Mammary epithelial cell (primary cell): Measurements from ENCODE around the gene TKT.

Source experiments
- CTCF ChIP-seq, 2 donors: IDR thresholded peaks in 1 of 2; conservative IDR thresholded peaks in 1 of 2; 2 replicates each; pipeline ENCODE4 v1.5.1; 2011 to 2012; ENCODE audit warnings: inconsistent platforms in 2 of 2, low read length in 2 of 2, mild to moderate bottlenecking in 2 of 2, control low read depth in 1 of 2, low read depth in 1 of 2; ENCODE audit not compliant: insufficient read depth in 1 of 2; ENCODE audit errors: extremely low read depth in 1 of 2
- EZH2 ChIP-seq: IDR thresholded peaks from 2 replicates; pipeline ENCODE4 v1.6.1; 2012; ENCODE audit warnings: low read length, inconsistent platforms, borderline replicate concordance

GRCh38 chr3:53295410-53295809, 39.6 kb upstream of the TKT start:
- no peak for TF ChIP-seq CTCF (conservative IDR thresholded peaks at IDR 0.05 in 1 of 2, IDR thresholded peaks at IDR 0.05 in 1 of 2; ENCODE audit: extremely low read depth in 1 of 2, insufficient read depth in 1 of 2, low read depth in 1 of 2, low read length in 2 of 2)
- TF ChIP-seq EZH2 = no peak
